GM12864 (cell line): ENCODE measurements around the gene ATG10.

Source experiments
- DNase-seq: peaks from one replicate; pipeline ENCODE4 v3.0.0-alpha.2; 2011; ENCODE audit warnings: low read depth
- H3K4me3 ChIP-seq: 2 replicates; pipeline ENCODE4 v1.5.1; 2011; ENCODE audit warnings: mild to moderate bottlenecking, low read depth, low read length, control low read depth
- TF ChIP-seq, protein P1 (sequence below): IDR thresholded peaks from 2 replicates; pipeline ENCODE4 v1.5.1; 2011; ENCODE audit warnings: low read depth, mild to moderate bottlenecking, moderate library complexity, low read length, control low read depth, inconsistent platforms; ENCODE audit errors: missing control alignments

The ATG10 gene

DNA sequence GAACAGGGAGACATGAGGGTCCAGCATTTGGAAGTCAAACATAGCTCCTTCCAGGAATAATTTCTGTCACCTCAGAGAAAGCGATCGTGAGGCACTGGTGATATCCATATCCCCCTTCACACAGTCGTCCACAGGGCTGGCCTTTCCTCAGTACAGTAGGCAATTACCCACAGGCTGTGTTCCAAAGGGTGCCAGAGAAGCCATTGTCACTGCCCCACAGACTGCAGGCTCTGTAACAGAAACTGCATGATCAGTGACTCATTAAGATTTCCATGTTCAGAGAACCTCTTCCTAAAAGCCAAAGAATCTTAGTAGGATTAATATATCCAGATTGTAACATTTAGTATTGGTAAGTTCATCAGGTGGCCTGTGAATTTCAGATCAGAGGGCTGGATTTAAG, 178.7 kb downstream of the ATG10 start:
- TF ChIP-seq, protein P1, sequence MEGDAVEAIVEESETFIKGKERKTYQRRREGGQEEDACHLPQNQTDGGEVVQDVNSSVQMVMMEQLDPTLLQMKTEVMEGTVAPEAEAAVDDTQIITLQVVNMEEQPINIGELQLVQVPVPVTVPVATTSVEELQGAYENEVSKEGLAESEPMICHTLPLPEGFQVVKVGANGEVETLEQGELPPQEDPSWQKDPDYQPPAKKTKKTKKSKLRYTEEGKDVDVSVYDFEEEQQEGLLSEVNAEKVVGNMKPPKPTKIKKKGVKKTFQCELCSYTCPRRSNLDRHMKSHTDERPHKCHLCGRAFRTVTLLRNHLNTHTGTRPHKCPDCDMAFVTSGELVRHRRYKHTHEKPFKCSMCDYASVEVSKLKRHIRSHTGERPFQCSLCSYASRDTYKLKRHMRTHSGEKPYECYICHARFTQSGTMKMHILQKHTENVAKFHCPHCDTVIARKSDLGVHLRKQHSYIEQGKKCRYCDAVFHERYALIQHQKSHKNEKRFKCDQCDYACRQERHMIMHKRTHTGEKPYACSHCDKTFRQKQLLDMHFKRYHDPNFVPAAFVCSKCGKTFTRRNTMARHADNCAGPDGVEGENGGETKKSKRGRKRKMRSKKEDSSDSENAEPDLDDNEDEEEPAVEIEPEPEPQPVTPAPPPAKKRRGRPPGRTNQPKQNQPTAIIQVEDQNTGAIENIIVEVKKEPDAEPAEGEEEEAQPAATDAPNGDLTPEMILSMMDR: no peak
- H3K4me3 ChIP-seq: no peak overlapping the region
- no peak for DNase-seq

DNA sequence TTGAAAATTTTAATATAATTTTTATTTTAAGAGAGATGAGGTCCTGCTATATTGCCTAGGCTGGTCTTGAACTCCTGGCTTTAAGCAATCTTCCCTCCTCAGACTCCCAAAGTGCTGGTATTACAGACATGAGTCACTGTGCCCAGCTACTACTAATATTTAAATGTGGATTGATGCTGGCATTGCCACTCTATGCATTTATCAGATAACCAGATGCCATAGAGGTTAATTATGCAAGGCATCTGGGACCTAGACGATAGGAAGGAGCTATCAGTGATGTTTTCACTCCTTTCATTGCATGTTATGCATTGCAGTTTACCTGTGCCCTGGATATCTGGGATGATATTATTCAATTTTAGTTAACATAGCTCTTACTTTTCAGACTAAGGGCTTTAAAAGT, 179.4 kb downstream of the ATG10 start:
- TF ChIP-seq, protein P1: no peak
- H3K4me3 ChIP-seq: no peak overlapping the region
- DNase-seq: no peak

DNA sequence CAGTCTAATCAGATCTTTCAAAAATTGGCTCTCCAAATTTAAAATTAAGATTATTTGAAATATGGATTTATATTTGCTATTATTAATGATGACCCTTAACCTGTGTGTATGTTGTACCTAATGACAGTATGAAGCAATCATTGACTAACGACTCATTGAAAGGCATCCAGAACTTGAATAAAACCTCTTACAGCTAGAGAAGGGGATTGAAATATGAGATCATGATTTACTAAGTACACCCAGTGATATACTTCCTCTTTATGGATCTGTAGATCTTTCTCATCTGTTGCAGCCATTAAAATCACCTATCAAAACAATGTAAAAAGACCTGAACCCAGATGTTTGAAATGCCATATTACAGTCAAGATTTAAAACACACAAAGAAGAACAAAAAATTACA, 179.8 kb downstream of the ATG10 start:
- no peak overlapping the region for H3K4me3 ChIP-seq
- TF ChIP-seq, protein P1: no peak
- DNase-seq: no peak

DNA sequence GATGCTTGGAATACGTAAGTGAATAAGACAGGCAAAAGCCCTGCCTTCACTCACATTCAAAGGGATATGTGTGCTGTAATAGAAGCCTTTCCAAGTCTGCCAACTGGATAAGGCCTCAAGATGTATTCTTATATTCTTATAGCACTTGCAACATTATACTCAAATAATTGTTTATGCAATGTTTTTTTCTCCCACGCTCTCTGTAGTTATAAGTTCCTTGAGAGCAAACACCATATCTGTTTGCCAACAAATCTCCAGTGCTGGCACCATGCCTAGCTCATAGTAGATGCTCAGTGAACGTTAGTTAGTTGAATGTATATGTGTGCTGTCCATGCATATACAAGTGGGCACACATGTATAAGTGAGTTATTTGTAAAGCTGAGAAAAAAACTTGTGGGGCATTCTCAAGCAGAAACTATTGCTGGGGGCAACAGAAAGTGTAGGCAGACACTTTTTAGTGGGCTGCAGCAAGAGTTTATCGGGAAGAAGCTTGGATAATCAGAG, 181.2 kb downstream of the ATG10 start:
- H3K4me3 ChIP-seq: no peak overlapping the region
- DNase-seq: no peak

DNA sequence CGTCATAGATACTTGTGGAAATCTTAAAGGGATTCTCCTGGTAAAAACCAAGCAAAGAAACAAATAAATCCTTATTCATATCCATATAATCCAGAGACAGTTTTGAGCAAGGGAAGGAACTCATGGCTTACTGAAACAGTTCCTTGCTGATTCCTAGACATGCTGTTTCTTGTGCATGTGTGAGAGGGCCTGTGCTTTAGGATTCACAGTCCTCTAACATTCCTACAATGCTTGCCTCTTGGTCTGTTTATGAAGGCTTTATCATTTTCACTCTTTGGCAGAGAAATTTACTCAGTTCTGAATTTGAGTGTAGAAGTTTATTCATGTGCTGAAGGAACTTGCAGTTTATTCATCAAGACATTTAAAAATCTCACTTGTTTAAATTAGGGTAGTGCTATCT, 183.0 kb downstream of the ATG10 start:
- TF ChIP-seq, protein P1: no peak
- DNase-seq: no peak
- no peak overlapping the region for H3K4me3 ChIP-seq

More for the DNA sequence above, 181.2 kb downstream of the ATG10 start:
- TF ChIP-seq, protein P1: no peak

DNA sequence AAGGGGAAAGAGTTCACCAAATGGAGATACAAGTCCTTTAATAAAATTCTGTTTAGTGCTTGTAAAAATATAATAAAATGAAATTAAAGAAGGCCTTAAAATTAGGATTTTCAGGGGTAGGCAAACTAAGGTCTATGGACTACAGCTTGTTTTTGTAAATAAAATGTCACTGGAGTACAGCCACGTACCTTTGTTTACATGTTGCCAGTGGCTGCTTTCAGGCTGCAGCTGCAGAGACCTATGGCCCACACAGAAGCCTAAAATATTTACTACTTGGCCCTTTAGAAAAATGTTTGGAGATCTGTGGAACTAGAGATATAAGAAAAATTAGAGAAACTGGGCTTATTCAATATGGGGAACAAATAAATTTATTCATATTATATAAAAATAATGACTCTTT, 183.5 kb downstream of the ATG10 start:
- no peak overlapping the region for H3K4me3 ChIP-seq
- DNase-seq: no peak
- TF ChIP-seq, protein P1: no peak

DNA sequence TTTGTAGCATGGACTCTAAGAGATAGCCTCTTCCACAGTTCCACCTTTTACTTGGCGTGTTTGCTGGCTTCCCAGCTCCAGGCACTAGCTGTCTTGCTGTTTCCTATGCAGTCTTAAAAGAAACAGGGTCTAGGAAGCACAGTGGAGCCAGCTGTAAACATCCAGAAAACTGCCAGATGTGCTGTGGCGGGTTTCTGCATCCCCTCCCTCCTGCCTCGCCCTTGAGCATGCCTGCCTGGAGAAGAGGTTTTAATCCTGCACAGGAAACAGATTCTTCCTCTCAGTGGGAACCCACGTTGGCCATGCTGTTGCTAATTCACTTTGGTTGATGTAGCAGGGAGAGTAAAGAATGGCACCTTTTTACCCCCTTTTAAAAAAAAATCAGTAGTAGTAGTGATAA, 185.1 kb downstream of the ATG10 start:
- H3K4me3 ChIP-seq: no peak overlapping the region
- TF ChIP-seq, protein P1: no peak
- no peak for DNase-seq
